HEK293 (cell line): ENCODE measurements around the gene RNF212.

ENCODE experiments used
- CTCF ChIA-PET: fragments of 350-600 bp; formaldehyde crosslinking; extraction: SDS; loops from one replicate; lab custom pipeline; 2021; ENCODE audit warnings: antibody characterized with exemption; lab: Yijun Ruan, JAX
- POLR2A ChIA-PET: fragments of 300-600 bp; formaldehyde crosslinking; extraction: SDS; loops from one replicate; lab custom pipeline; 2020; ENCODE audit warnings: antibody characterized with exemption, inconsistent platforms; lab: Yijun Ruan, JAX
- H3K27ac ChIP-seq: fragments of 200-500 bp; sonication (Bioruptor generic); 2 replicates; pipeline ENCODE4 v1.5.1; 2014; ENCODE audit warnings: low read depth, low read length, control low read depth, inconsistent platforms; ENCODE audit errors: extremely low read depth
- H3K36me3 ChIP-seq, 2 experiments: fragments of 200-500 bp in 1 of 2; sonication (Bioruptor generic) in 1 of 2; 1 replicate in 1 of 2; 2 replicates in 1 of 2; pipeline ENCODE4 v1.5.1; 2014 to 2017; ENCODE audit warnings: inconsistent platforms in 2 of 2, low read length in 2 of 2; ENCODE audit not compliant: control insufficient read depth in 2 of 2, insufficient read depth in 1 of 2
- H3K4me1 ChIP-seq: fragments of 200-500 bp; sonication (Bioruptor generic); 2 replicates; pipeline ENCODE4 v1.5.1; 2014; ENCODE audit warnings: mild to moderate bottlenecking, low read length, inconsistent platforms; ENCODE audit not compliant: control insufficient read depth, insufficient read depth
- H3K4me3 ChIP-seq: 2 replicates; pipeline ENCODE4 v1.5.1; 2011; ENCODE audit warnings: low read depth, mild to moderate bottlenecking, control low read depth, low read length, moderate library complexity
- H3K9me3 ChIP-seq: fragments of 200-500 bp; sonication (Bioruptor generic); 2 replicates; pipeline ENCODE4 v1.5.1; 2014; ENCODE audit warnings: low read depth, low read length, inconsistent platforms; ENCODE audit not compliant: control insufficient read depth, insufficient read depth
- EGR2 ChIP-seq: fragments of 450-650 bp; formaldehyde crosslinking; IDR thresholded peaks from 2 replicates; pipeline ENCODE4 v1.5.1; 2016; ENCODE audit warnings: low read depth, missing biosample characterization, missing genetic modification characterization
- GFI1B ChIP-seq: fragments of 450-650 bp; formaldehyde crosslinking; IDR thresholded peaks from 2 replicates; pipeline ENCODE4 v1.5.1; 2016; ENCODE audit warnings: missing biosample characterization, missing genetic modification characterization
- OVOL3 ChIP-seq: fragments of 450-650 bp; formaldehyde crosslinking; IDR thresholded peaks from 2 replicates; pipeline ENCODE4 v1.5.1; 2016; ENCODE audit warnings: missing biosample characterization, missing genetic modification characterization
- YY2 ChIP-seq: fragments of 450-650 bp; formaldehyde crosslinking; IDR thresholded peaks from 2 replicates; pipeline ENCODE4 v1.5.1; 2016; ENCODE audit warnings: missing biosample characterization, missing genetic modification characterization
- ZFP41 ChIP-seq: fragments of 450-650 bp; formaldehyde crosslinking; IDR thresholded peaks from 2 replicates; pipeline ENCODE4 v1.5.1; 2016; ENCODE audit warnings: missing biosample characterization, missing genetic modification characterization, borderline replicate concordance
- ZNF157 ChIP-seq: fragments of 450-650 bp; formaldehyde crosslinking; IDR thresholded peaks from 2 replicates; pipeline ENCODE4 v1.5.1; 2016; ENCODE audit warnings: missing biosample characterization, missing genetic modification characterization
- ZNF19 ChIP-seq: fragments of 450-650 bp; formaldehyde crosslinking; IDR thresholded peaks from 2 replicates; pipeline ENCODE4; 2016; ENCODE audit warnings: missing biosample characterization, missing genetic modification characterization, low read depth
- ZNF324 ChIP-seq: fragments of 450-650 bp; formaldehyde crosslinking; IDR thresholded peaks from 2 replicates; pipeline ENCODE4 v1.5.1; 2016; ENCODE audit warnings: missing biosample characterization, missing genetic modification characterization
- ZNF366 ChIP-seq: fragments of 450-650 bp; formaldehyde crosslinking; conservative IDR thresholded peaks from 2 replicates; pipeline ENCODE4 v1.5.1; 2016; ENCODE audit warnings: missing biosample characterization, missing genetic modification characterization
- ZNF555 ChIP-seq: fragments of 450-650 bp; formaldehyde crosslinking; conservative IDR thresholded peaks from 2 replicates; pipeline ENCODE4 v1.5.1; 2017; ENCODE audit warnings: missing biosample characterization, mild to moderate bottlenecking, missing genetic modification characterization, inconsistent platforms
- ZNF561 ChIP-seq: fragments of 450-650 bp; IDR thresholded peaks from 2 replicates; pipeline ENCODE4 v1.5.1; 2018; ENCODE audit warnings: missing biosample characterization, missing genetic modification characterization, borderline replicate concordance
- ZNF585B ChIP-seq: fragments of 450-650 bp; formaldehyde crosslinking; IDR thresholded peaks from 2 replicates; pipeline ENCODE4 v1.5.1; 2016; ENCODE audit warnings: missing biosample characterization, missing genetic modification characterization
- ZNF658 ChIP-seq: fragments of 450-650 bp; formaldehyde crosslinking; IDR thresholded peaks from 2 replicates; pipeline ENCODE4; 2016; ENCODE audit warnings: missing biosample characterization, missing genetic modification characterization
- ZNF76 ChIP-seq: fragments of 450-650 bp; formaldehyde crosslinking; IDR thresholded peaks from 2 replicates; pipeline ENCODE4; 2016; ENCODE audit warnings: low read depth, missing biosample characterization, missing genetic modification characterization, borderline replicate concordance
- TF ChIP-seq, protein P1 (sequence below): fragments of 450-650 bp; formaldehyde crosslinking; IDR thresholded peaks from 2 replicates; pipeline ENCODE4 v1.5.1; 2016; ENCODE audit warnings: missing biosample characterization, missing genetic modification characterization, borderline replicate concordance
- TF ChIP-seq, protein P2 (sequence below): fragments of 450-650 bp; formaldehyde crosslinking; IDR thresholded peaks from 2 replicates; pipeline ENCODE4 v1.5.1; 2016; ENCODE audit warnings: missing biosample characterization, missing genetic modification characterization
- TF ChIP-seq, protein P3 (sequence below): fragments of 450-650 bp; formaldehyde crosslinking; IDR thresholded peaks from 2 replicates; pipeline ENCODE4 v1.5.1; 2016; ENCODE audit warnings: missing biosample characterization, missing genetic modification characterization
- TF ChIP-seq, protein P4 (sequence below): fragments of 450-650 bp; formaldehyde crosslinking; IDR thresholded peaks from 2 replicates; pipeline ENCODE4 v1.5.1; 2016; ENCODE audit warnings: missing biosample characterization, missing genetic modification characterization
- TF ChIP-seq, protein P5 (sequence below): fragments of 450-650 bp; formaldehyde crosslinking; optimal IDR thresholded peaks from 2 replicates; pipeline ENCODE3; 2016; ENCODE audit warnings: missing biosample characterization, mild to moderate bottlenecking, missing genetic modification characterization
- TF ChIP-seq, protein P6 (sequence below): fragments of 450-650 bp; formaldehyde crosslinking; IDR thresholded peaks from 2 replicates; pipeline ENCODE4 v1.5.1; 2016; ENCODE audit warnings: missing biosample characterization, missing genetic modification characterization

RNF212 gene

DNA sequence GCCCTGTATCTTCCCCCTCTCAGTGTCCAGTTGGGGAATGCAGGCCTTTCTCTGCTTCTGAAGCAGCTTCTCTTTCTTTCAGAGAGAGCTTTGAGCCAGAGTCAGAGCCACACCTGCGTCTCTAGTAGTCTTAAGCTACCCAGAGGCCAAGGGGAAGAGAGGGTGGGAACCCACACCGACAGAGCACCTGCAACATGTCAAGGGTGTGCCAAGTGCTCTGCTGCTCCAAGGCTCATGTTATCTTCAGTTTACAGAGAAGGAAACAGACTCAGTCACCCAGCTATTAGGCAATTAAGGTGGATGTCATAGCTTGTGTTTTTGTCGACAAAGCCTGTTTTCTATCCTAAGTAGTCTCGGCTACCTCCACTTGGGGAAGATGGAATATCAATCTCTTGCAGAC lies 22.7 kb upstream of the RNF212 start:
- H3K27ac ChIP-seq = no peak overlapping the region
- no peaks in the 10 kb centered on the region for H3K9me3 ChIP-seq
- no peaks in the 10 kb centered on the region for H3K36me3 ChIP-seq
- TF ChIP-seq ZNF76 (tag by site-specific recombination) = no peak
- TF ChIP-seq GFI1B (tag by site-specific recombination) = no peak
- TF ChIP-seq ZNF366 (tag by site-specific recombination) = no peak
- no peak for TF ChIP-seq OVOL3
- TF ChIP-seq ZNF157 (tag by site-specific recombination) = no peak
- no peak for TF ChIP-seq ZNF19
- TF ChIP-seq, protein P1, sequence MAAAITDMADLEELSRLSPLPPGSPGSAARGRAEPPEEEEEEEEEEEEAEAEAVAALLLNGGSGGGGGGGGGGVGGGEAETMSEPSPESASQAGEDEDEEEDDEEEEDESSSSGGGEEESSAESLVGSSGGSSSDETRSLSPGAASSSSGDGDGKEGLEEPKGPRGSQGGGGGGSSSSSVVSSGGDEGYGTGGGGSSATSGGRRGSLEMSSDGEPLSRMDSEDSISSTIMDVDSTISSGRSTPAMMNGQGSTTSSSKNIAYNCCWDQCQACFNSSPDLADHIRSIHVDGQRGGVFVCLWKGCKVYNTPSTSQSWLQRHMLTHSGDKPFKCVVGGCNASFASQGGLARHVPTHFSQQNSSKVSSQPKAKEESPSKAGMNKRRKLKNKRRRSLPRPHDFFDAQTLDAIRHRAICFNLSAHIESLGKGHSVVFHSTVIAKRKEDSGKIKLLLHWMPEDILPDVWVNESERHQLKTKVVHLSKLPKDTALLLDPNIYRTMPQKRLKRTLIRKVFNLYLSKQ (tag by site-specific recombination) = no peak
- TF ChIP-seq ZNF555 (tag by site-specific recombination) = no peak
- TF ChIP-seq YY2 (tag by site-specific recombination) = no peak
- TF ChIP-seq, protein P2, sequence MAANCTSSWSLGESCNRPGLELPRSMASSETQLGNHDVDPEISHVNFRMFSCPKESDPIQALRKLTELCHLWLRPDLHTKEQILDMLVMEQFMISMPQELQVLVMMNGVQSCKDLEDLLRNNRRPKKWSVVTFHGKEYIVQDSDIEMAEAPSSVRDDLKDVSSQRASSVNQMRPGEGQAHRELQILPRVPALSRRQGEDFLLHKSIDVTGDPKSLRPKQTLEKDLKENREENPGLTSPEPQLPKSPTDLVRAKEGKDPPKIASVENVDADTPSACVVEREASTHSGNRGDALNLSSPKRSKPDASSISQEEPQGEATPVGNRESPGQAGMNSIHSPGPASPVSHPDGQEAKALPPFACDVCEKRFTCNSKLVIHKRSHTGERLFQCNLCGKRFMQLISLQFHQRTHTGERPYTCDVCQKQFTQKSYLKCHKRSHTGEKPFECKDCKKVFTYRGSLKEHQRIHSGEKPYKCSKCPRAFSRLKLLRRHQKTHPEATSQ (tag by site-specific recombination) = no peak
- TF ChIP-seq EGR2 = no peak
- TF ChIP-seq, protein P3, sequence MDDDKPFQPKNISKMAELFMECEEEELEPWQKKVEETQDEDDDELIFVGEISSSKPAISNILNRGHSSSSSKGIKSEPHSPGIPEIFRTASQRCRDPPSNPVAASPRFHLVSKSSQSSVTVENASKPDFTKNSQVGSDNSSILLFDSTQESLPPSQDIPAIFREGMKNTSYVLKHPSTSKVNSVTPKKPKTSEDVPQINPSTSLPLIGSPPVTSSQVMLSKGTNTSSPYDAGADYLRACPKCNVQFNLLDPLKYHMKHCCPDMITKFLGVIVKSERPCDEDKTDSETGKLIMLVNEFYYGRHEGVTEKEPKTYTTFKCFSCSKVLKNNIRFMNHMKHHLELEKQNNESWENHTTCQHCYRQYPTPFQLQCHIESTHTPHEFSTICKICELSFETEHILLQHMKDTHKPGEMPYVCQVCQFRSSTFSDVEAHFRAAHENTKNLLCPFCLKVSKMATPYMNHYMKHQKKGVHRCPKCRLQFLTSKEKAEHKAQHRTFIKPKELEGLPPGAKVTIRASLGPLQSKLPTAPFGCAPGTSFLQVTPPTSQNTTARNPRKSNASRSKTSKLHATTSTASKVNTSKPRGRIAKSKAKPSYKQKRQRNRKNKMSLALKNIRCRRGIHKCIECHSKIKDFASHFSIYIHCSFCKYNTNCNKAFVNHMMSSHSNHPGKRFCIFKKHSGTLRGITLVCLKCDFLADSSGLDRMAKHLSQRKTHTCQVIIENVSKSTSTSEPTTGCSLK = no peak
- TF ChIP-seq ZNF324 (tag by site-specific recombination) = no peak
- no peak for TF ChIP-seq ZNF658 (tag by site-specific recombination)
- no peak for TF ChIP-seq ZFP41 (tag by site-specific recombination)
- TF ChIP-seq, protein P4, sequence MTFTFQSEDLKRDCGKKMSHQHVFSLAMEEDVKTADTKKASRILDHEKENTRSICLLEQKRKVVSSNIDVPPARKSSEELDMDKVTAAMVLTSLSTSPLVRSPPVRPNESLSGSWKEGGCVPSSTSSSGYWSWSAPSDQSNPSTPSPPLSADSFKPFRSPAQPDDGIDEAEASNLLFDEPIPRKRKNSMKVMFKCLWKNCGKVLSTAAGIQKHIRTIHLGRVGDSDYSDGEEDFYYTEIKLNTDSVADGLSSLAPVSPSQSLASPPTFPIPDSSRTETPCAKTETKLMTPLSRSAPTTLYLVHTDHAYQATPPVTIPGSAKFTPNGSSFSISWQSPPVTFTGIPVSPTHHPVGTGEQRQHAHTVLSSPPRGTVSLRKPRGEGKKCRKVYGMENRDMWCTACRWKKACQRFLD = no peak
- TF ChIP-seq, protein P5, sequence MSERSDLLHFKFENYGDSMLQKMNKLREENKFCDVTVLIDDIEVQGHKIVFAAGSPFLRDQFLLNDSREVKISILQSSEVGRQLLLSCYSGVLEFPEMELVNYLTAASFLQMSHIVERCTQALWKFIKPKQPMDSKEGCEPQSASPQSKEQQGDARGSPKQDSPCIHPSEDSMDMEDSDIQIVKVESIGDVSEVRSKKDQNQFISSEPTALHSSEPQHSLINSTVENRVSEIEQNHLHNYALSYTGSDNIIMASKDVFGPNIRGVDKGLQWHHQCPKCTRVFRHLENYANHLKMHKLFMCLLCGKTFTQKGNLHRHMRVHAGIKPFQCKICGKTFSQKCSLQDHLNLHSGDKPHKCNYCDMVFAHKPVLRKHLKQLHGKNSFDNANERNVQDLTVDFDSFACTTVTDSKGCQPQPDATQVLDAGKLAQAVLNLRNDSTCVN (tag by site-specific recombination) = no peak
- TF ChIP-seq, all 188 proteins: peak for 0
- H3K4me3 ChIP-seq = no peak overlapping the region
- H3K4me1 ChIP-seq = no peaks in the 10 kb centered on the region
- ChIA-PET CTCF (interaction anchor here (1.0 to 1.3 kb wide), 2 partner anchors 32 to 132 kb away, joined by 3 to 4 read pairs; no protein-coding TSS in a partner anchor), POLR2A (no interaction called here)

DNA sequence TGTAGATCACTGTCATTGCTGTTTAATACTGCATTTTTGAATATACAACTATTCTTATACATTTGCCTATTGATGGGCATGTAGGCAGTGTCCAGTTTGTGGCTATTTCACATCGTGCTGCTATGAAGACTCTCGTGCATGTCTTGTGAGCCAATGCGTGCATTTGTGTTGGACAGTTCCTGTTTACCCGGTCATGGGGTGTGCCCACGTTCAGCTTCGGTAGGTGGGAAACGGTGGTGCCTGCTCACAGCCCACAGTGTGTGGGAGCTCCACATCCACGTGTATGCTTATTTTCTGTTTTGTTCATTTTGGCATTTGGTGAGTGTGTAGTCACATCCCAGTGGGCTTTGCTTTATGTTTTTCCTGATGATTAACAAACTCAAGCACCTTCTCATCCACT lies 19.7 kb upstream of the RNF212 start:
- H3K4me3 ChIP-seq = no peak overlapping the region
- CTCF ChIA-PET = interaction anchor here (0.6 kb wide), 1 partner anchor 111 kb away, joined by 3 read pairs; no protein-coding TSS in a partner anchor
- no peak overlapping the region for H3K27ac ChIP-seq
- TF ChIP-seq ZNF561 (tag by site-specific recombination) (no peak), ZNF585B (tag by site-specific recombination) (no peak)
- TF ChIP-seq, protein P6, sequence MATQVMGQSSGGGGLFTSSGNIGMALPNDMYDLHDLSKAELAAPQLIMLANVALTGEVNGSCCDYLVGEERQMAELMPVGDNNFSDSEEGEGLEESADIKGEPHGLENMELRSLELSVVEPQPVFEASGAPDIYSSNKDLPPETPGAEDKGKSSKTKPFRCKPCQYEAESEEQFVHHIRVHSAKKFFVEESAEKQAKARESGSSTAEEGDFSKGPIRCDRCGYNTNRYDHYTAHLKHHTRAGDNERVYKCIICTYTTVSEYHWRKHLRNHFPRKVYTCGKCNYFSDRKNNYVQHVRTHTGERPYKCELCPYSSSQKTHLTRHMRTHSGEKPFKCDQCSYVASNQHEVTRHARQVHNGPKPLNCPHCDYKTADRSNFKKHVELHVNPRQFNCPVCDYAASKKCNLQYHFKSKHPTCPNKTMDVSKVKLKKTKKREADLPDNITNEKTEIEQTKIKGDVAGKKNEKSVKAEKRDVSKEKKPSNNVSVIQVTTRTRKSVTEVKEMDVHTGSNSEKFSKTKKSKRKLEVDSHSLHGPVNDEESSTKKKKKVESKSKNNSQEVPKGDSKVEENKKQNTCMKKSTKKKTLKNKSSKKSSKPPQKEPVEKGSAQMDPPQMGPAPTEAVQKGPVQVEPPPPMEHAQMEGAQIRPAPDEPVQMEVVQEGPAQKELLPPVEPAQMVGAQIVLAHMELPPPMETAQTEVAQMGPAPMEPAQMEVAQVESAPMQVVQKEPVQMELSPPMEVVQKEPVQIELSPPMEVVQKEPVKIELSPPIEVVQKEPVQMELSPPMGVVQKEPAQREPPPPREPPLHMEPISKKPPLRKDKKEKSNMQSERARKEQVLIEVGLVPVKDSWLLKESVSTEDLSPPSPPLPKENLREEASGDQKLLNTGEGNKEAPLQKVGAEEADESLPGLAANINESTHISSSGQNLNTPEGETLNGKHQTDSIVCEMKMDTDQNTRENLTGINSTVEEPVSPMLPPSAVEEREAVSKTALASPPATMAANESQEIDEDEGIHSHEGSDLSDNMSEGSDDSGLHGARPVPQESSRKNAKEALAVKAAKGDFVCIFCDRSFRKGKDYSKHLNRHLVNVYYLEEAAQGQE = 0 out of 2 replicates have a peak, but pooled peaks have one; percentile 18
- H3K4me1 ChIP-seq = no peaks in the 10 kb centered on the region
- no peaks in the 10 kb centered on the region for H3K36me3 ChIP-seq
- H3K9me3 ChIP-seq = no peaks in the 10 kb centered on the region
- POLR2A ChIA-PET = no interaction called here
